CD4-positive, alpha-beta T cell (primary cell): ENCODE data around the gene LOXL1. TPM values are rescaled to one million over a fixed set of nuclear protein-coding genes. Genes with fewer than 3 reads are reported as not detected.

ENCODE experiments used
- ATAC-seq: fragments of 200-7000 bp; cut with Tn5 transposase; one replicate; pipeline ENCODE4 v1.10.0; 2022; ENCODE audit warnings: mild to moderate bottlenecking; ENCODE audit not compliant: poor library complexity
- CTCF ChIA-PET: fragments of 350-600 bp; sonication (Branson Sonifier 250); formaldehyde crosslinking; loops from one replicate; lab custom pipeline; 2021; ENCODE audit warnings: antibody characterized with exemption, inconsistent platforms; lab: Charles Lee
- POLR2A ChIA-PET: fragments of 350-600 bp; sonication (Branson Sonifier 250); formaldehyde crosslinking; loops from one replicate; lab custom pipeline; 2021; ENCODE audit warnings: antibody characterized with exemption, inconsistent platforms; lab: Charles Lee
- DNase-seq, 14 experiments: peaks; one replicate each; pipeline ENCODE4 v3.0.0-alpha.2; 2013 to 2020; ENCODE audit warnings: mixed read lengths in 2 of 14
- H3K27ac ChIP-seq, 2 donors: one replicate each; pipeline versions ENCODE4 v1.5.1 to v1.7.0; 2013; ENCODE audit warnings: low read length in 2 of 2, low read depth in 1 of 2, mild to moderate bottlenecking in 1 of 2
- H3K27me3 ChIP-seq, 2 experiments: 1 replicate in 1 of 2; 2 replicates in 1 of 2; pipeline versions ENCODE4 v1.6.1 to v1.7.0; 2013; ENCODE audit warnings: low read length in 2 of 2, control low read depth in 1 of 2, mild to moderate bottlenecking in 1 of 2, moderate library complexity in 1 of 2; ENCODE audit not compliant: insufficient read depth in 2 of 2, control insufficient read depth in 1 of 2
- H3K36me3 ChIP-seq: one replicate; pipeline ENCODE4 v1.6.1; 2013; ENCODE audit warnings: low read length, control low read depth; ENCODE audit not compliant: insufficient read depth
- H3K4me1 ChIP-seq: one replicate; pipeline ENCODE4 v1.6.1; 2013; ENCODE audit warnings: low read length, control low read depth; ENCODE audit not compliant: insufficient read depth
- H3K4me3 ChIP-seq: one replicate; pipeline ENCODE4 v1.5.1; 2013; ENCODE audit warnings: mild to moderate bottlenecking, low read length, moderate library complexity
- H3K9me3 ChIP-seq, 2 experiments: 1 replicate in 1 of 2; 2 replicates in 1 of 2; pipeline versions ENCODE4 v1.6.1 to v1.7.0; 2013; ENCODE audit warnings: low read length in 2 of 2, mild to moderate bottlenecking in 2 of 2, control low read depth in 1 of 2, moderate library complexity in 1 of 2; ENCODE audit not compliant: control insufficient read depth in 1 of 2, insufficient read depth in 1 of 2
- H3K27ac Mint-ChIP-seq: one replicate; pipeline ENCODE4 v1.8.0; 2020; ENCODE audit warnings: mixed read lengths
- H3K27me3 Mint-ChIP-seq: one replicate; pipeline ENCODE4 v1.8.0; 2021; ENCODE audit warnings: mixed read lengths
- H3K36me3 Mint-ChIP-seq: one replicate; pipeline ENCODE4 v1.8.0; 2021; ENCODE audit warnings: low read depth, mixed read lengths
- H3K4me1 Mint-ChIP-seq: one replicate; pipeline ENCODE4 v1.8.0; 2021; ENCODE audit warnings: low read depth, mixed read lengths
- H3K4me3 Mint-ChIP-seq: one replicate; pipeline ENCODE4 v1.8.0; 2020; ENCODE audit warnings: mild to moderate bottlenecking, mixed read lengths
- H3K9me3 Mint-ChIP-seq: one replicate; pipeline ENCODE4 v1.8.0; 2020; ENCODE audit warnings: mixed read lengths
- CTCF ChIP-seq: fragments of 200-600 bp; IDR thresholded peaks from one replicate; pipeline ENCODE4 v1.8.0; 2022; ENCODE audit warnings: antibody characterized with exemption, mild to moderate bottlenecking
- intact Hi-C, 2 experiments: fragments of 100-400 bp; cut with DNase I in 1 of 2; cut with micrococcal nuclease in 1 of 2; formaldehyde crosslinking; loops; one replicate each; pipeline versions ENCODE4 v1.15.1 to v1.9.0; 2023 to 2025; cut with DNase I, micrococcal nuclease
- total RNA-seq, 174 experiments: library from RNA in 2 of 174; stranded (reverse) in 2 of 174; gene quantifications; one replicate each; pipeline ENCODE4 v1.2.3 and lab custom pipeline; 2021 to 2026

Gene LOXL1
- total RNA-seq, 2 experiments from 2014 or later = 3.0 to 3.5 TPM

- peaks cover 31% of the 10 kb centered on the region for H3K36me3 Mint-ChIP-seq
- no peaks in the 10 kb centered on the region for H3K9me3 Mint-ChIP-seq
- peaks cover 26% of the 10 kb centered on the region for H3K4me1 Mint-ChIP-seq
- no peak overlapping the region for H3K27ac Mint-ChIP-seq
- CTCF ChIA-PET = no interaction called here
- H3K4me3 ChIP-seq = no peak overlapping the region
- no peak overlapping the region for H3K27ac ChIP-seq
- no peak overlapping the region for H3K4me3 Mint-ChIP-seq
- H3K36me3 ChIP-seq = peaks cover 6% of the 10 kb centered on the region
- H3K27me3 ChIP-seq = no peaks in the 10 kb centered on the region
- no peaks in the 10 kb centered on the region for H3K27me3 Mint-ChIP-seq
- DNase-seq = no peak
- intact Hi-C loops = no loop called here
- TF ChIP-seq CTCF = no peak
- POLR2A ChIA-PET = no interaction called here
- no peaks in the 10 kb centered on the region for H3K9me3 ChIP-seq
- no peak for ATAC-seq
- peaks cover 37% of the 10 kb centered on the region for H3K4me1 ChIP-seq
These were observed 58.1 kb downstream of the LOXL1 start for GRCh38 chr15:73984208-73984979.

- no peak overlapping the region for H3K4me3 ChIP-seq
- H3K9me3 Mint-ChIP-seq = no peaks in the 10 kb centered on the region
- no peak overlapping the region for H3K27ac ChIP-seq
- POLR2A ChIA-PET = interaction anchor here (0.6 kb wide), 1 partner anchor 9 kb away, joined by 3 read pairs; the partner anchor contains the start of gene PML
- no peaks in the 10 kb centered on the region for H3K27me3 ChIP-seq
- H3K36me3 ChIP-seq = peaks cover 6% of the 10 kb centered on the region
- peaks cover 24% of the 10 kb centered on the region for H3K4me1 Mint-ChIP-seq
- DNase-seq (no peak), ATAC-seq (no peak)
- no peak overlapping the region for H3K27ac Mint-ChIP-seq
- CTCF ChIA-PET = no interaction called here
- H3K4me1 ChIP-seq = peaks cover 37% of the 10 kb centered on the region
- no peak for TF ChIP-seq CTCF
- no peak overlapping the region for H3K4me3 Mint-ChIP-seq
- H3K9me3 ChIP-seq = no peaks in the 10 kb centered on the region
- peaks cover 31% of the 10 kb centered on the region for H3K36me3 Mint-ChIP-seq
- no peaks in the 10 kb centered on the region for H3K27me3 Mint-ChIP-seq
- intact Hi-C loops = no loop called here
These were observed 59.0 kb downstream of the LOXL1 start for GRCh38 chr15:73985101-73985873.

GRCh38 chr15:73986055-73986775, 60.0 kb downstream of the LOXL1 start:
- H3K4me3 Mint-ChIP-seq = no peak overlapping the region
- H3K27me3 Mint-ChIP-seq = no peaks in the 10 kb centered on the region
- H3K36me3 Mint-ChIP-seq = peaks cover 31% of the 10 kb centered on the region
- ChIA-PET CTCF (no interaction called here), POLR2A (no interaction called here)
- Histone ChIP-seq H3K4me3 (no peak overlapping the region), H3K4me1 (peaks cover 35% of the 10 kb centered on the region), H3K27me3 (no peaks in the 10 kb centered on the region), H3K36me3 (peaks cover 6% of the 10 kb centered on the region), H3K9me3 (no peaks in the 10 kb centered on the region), H3K27ac (no peak overlapping the region)
- ATAC-seq = no peak
- DNase-seq = no peak
- H3K9me3 Mint-ChIP-seq = no peaks in the 10 kb centered on the region
- intact Hi-C loops = no loop called here
- peaks cover 21% of the 10 kb centered on the region for H3K4me1 Mint-ChIP-seq
- no peak for TF ChIP-seq CTCF
- H3K27ac Mint-ChIP-seq = no peak overlapping the region
